Amniotic epithelial cell (primary cell): ENCODE results near the gene METTL3.

Source experiments
- DNase-seq: peaks from one replicate; pipeline ENCODE4 v3.0.0-alpha.2; 2010; ENCODE audit warnings: low read depth

Gene METTL3

DNA sequence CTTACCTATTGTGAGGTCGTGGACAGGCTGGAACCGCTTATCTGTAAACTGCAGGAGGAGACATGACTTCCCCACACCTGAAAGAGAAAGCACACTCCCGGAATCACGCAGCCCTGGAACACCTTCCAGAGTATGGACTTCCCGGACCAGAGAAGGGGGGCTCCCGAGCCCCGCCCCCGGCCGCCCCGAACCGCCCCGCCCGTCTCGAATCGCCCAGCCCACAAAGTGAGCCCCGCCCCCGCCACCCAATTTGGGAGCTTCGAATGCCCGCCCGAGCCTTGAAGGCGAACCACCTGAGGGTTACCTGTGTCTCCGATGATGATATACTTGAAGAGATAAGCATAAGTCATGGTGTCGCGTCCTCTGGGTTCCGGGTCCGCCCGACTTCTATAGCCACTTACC, 34.6 kb downstream of the METTL3 start:
- no peak for DNase-seq

DNA sequence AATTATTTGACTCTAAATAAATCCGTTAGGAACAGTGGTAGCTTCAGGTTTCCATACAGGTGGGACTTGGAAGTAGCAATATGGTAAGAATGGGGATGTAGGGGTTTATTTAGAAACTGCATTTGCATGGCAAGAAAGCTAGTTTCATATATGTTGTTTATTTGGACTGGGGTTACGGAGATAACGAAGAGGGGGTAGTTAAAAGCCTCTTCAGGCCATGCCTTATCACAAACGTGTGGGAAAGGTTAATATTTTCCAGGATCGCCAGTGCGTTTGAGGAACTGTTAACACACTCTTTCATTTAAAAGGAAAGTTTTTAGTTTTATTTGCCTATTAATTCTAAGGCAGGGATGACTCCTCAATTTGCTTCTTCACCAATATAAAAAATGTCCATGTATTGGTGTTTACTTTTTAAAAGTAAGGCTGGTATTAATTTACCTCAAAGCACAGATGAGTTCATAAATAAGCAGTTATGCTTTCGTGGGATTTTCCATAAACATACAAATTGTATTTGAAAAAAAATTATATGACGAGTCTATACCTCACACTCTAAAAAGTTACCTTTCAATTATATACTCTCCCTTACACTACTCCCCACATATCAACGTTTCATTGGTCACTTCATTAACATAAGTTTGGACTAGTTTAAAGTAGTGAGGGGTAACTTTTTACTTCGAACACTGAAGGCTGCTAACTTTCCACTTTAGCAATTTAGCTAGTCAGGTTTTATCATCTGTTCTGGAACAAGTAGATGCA, 35.2 kb downstream of the METTL3 start:
- no peak for DNase-seq

DNA sequence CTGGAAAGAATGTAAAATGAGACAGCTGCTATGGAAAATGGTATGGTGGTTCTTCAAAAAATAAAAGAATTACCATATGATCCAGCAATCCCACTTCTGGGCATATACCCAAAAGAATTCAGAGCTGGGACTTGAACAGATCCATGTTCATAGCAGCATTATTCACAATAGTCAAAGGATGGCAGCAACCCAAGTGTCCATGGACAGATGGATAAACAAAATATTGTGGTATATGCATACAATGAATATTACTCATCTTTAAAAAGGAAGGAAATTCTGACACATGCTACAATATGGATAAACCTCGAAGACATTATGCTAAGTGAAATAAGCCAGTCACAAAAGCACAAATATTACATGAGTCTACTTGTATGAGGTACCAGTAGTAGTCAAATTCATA, 43.5 kb downstream of the METTL3 start:
- peak; percentile 46 for DNase-seq

DNA sequence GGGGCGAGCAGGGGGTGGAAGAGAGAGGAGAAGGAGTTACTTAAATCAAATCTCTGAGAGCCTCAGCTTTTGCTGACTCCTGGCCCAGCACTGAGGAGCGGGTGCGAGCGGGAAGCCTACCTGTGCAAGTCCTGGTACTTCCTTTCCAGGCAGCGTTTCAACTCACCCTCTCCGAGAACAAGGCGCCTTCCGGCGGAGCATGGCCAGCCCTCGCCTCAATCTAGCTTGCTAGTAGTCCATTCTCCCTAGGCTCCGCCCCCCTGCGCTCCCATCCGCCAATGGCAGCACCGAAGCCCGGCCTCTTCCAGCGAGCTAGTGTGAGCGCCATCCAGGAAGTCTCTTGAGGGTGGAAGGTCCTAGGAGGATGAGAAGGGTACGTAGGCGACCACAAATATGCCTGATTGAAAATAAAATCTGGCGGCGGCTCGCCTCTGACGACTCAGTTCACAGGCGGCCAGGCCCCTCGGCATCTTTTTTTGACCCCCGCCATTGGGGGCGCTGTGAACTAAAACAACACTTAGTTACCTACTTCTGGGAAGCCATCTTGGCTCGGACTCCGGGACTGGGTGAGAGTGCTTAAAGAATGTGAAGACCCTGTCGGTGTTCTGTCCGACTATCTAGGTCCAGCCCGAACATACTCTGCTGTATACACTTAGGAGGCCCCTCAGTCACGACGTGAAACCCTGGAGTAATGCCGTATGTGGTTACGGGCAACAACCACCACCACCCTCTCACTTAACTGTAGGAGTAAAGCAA, 55.0 kb downstream of the METTL3 start, which contains the start of gene CHD8:
TSS of gene CHD8 (minus strand) at position 212 of the 756 bp plus-strand sequence. CDS start 24,480 bp downstream, outside the sequence.
- peak; percentile 100 for DNase-seq

DNA sequence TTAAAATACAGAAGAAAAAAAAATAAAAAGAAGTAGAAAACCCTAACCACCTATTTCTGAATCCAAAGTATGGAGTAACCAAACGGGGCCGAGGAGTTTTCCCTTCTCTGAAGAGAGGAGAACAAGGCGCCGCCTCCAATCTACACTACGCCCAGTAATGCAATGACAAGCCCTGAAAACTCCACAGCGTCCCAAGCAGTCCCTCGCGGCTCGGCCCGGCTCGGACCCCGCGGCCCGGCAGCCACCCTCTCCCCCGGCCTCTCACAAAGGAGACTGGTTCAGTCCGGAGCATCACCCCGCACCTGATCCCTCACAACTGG, 55.6 kb downstream of the METTL3 start:
- no peak for DNase-seq

DNA sequence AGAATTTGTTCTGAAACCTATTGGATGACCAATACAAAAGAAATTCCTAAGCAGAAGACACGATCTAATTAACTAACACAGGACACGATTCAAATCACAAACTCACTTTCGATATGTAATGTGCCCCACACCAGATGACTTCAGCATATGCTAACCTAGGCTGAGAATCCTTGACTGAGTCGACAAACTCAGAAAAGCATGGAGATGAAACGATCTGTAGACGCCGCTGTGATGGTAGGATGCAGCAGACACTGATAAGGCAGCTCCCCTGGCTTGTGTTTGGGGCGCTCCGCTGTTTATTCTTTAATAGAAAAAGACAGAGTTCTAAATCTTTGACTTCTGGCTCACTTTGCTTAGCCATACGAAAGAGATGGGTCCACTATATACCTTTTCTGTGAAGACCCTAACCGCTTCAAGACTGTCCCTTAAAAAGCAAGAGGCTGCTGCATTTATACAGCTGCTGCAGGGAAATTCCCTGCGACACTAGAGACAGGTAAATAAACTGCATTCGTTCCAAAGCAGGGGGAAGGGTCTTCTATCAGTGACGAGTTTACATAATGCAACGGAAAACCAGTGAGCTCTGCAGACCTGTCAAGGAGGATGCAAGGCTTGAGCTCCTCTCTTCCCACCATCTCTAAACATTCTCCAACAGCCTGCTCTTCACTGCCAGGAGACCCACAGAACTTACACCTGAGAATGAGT, 56.1 kb downstream of the METTL3 start:
- no peak for DNase-seq

DNA sequence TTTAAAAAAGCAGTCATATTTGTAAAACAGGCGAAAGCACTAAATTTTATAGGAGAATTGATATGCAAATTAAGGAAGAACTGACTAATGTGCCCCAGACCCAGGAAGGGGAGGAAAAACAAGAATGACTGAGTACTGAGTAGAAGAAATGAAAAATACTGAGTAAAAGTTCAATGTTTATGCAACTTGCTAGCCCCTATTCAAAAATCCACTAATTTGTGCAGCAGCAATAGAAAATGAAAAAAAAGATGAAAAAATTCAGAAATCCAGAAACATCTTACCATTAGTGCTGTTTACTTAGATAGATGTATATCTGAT, 61.3 kb downstream of the METTL3 start:
- DNase-seq: no peak
